Measurements from ENCODE around the gene FSTL4. TPM values are rescaled to one million over a fixed set of nuclear protein-coding genes. Genes with fewer than 3 reads are reported as not detected.

FSTL4 gene
- total and polyA plus RNA-seq, 2 of the 13 experiments (the other 11 are each of a cell fraction or from before 2014, with no cell fraction given): 2.1 to 3.0 TPM

- TF ChIP-seq, protein P1, sequence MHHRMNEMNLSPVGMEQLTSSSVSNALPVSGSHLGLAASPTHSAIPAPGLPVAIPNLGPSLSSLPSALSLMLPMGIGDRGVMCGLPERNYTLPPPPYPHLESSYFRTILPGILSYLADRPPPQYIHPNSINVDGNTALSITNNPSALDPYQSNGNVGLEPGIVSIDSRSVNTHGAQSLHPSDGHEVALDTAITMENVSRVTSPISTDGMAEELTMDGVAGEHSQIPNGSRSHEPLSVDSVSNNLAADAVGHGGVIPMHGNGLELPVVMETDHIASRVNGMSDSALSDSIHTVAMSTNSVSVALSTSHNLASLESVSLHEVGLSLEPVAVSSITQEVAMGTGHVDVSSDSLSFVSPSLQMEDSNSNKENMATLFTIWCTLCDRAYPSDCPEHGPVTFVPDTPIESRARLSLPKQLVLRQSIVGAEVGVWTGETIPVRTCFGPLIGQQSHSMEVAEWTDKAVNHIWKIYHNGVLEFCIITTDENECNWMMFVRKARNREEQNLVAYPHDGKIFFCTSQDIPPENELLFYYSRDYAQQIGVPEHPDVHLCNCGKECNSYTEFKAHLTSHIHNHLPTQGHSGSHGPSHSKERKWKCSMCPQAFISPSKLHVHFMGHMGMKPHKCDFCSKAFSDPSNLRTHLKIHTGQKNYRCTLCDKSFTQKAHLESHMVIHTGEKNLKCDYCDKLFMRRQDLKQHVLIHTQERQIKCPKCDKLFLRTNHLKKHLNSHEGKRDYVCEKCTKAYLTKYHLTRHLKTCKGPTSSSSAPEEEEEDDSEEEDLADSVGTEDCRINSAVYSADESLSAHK (CRISPR knock-in tag; IDR thresholded peaks at IDR 0.05; ENCODE audit: borderline replicate concordance): no peak
- no peak for TF ChIP-seq ZNF547 (CRISPR knock-in tag; IDR thresholded peaks at IDR 0.05)
- TF ChIP-seq SPEN (CRISPR knock-in tag; IDR thresholded peaks at IDR 0.05; ENCODE audit: low read depth): no peak
- TF ChIP-seq NFYB (CRISPR knock-in tag; IDR thresholded peaks at IDR 0.05): no peak
- no peak for TF ChIP-seq PREB (CRISPR knock-in tag; IDR thresholded peaks at IDR 0.05)
- no peak for TF ChIP-seq RFX3 (CRISPR knock-in tag; IDR thresholded peaks at IDR 0.05)
- TF ChIP-seq, protein P2, sequence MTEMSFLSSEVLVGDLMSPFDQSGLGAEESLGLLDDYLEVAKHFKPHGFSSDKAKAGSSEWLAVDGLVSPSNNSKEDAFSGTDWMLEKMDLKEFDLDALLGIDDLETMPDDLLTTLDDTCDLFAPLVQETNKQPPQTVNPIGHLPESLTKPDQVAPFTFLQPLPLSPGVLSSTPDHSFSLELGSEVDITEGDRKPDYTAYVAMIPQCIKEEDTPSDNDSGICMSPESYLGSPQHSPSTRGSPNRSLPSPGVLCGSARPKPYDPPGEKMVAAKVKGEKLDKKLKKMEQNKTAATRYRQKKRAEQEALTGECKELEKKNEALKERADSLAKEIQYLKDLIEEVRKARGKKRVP (CRISPR knock-in tag; IDR thresholded peaks at IDR 0.05): no peak
- TF ChIP-seq, protein P3, sequence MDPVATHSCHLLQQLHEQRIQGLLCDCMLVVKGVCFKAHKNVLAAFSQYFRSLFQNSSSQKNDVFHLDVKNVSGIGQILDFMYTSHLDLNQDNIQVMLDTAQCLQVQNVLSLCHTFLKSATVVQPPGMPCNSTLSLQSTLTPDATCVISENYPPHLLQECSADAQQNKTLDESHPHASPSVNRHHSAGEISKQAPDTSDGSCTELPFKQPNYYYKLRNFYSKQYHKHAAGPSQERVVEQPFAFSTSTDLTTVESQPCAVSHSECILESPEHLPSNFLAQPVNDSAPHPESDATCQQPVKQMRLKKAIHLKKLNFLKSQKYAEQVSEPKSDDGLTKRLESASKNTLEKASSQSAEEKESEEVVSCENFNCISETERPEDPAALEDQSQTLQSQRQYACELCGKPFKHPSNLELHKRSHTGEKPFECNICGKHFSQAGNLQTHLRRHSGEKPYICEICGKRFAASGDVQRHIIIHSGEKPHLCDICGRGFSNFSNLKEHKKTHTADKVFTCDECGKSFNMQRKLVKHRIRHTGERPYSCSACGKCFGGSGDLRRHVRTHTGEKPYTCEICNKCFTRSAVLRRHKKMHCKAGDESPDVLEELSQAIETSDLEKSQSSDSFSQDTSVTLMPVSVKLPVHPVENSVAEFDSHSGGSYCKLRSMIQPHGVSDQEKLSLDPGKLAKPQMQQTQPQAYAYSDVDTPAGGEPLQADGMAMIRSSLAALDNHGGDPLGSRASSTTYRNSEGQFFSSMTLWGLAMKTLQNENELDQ (CRISPR knock-in tag; IDR thresholded peaks at IDR 0.05; ENCODE audit: borderline replicate concordance): no peak
Measured at GRCh38 chr5:133432956-133433532, 179.3 kb downstream of the FSTL4 start (continued).

Data from HepG2 (cell line).